ENCODE data around the gene TM9SF4. TPM values are rescaled to one million over a fixed set of nuclear protein-coding genes. Genes with fewer than 3 reads are reported as not detected.
A peak's percentile ranks its signal among the peaks of the same experiment; 100 is the strongest.

The TM9SF4 gene
- total RNA-seq, 1 experiment from 2014 or later = 67.8 TPM

DNA sequence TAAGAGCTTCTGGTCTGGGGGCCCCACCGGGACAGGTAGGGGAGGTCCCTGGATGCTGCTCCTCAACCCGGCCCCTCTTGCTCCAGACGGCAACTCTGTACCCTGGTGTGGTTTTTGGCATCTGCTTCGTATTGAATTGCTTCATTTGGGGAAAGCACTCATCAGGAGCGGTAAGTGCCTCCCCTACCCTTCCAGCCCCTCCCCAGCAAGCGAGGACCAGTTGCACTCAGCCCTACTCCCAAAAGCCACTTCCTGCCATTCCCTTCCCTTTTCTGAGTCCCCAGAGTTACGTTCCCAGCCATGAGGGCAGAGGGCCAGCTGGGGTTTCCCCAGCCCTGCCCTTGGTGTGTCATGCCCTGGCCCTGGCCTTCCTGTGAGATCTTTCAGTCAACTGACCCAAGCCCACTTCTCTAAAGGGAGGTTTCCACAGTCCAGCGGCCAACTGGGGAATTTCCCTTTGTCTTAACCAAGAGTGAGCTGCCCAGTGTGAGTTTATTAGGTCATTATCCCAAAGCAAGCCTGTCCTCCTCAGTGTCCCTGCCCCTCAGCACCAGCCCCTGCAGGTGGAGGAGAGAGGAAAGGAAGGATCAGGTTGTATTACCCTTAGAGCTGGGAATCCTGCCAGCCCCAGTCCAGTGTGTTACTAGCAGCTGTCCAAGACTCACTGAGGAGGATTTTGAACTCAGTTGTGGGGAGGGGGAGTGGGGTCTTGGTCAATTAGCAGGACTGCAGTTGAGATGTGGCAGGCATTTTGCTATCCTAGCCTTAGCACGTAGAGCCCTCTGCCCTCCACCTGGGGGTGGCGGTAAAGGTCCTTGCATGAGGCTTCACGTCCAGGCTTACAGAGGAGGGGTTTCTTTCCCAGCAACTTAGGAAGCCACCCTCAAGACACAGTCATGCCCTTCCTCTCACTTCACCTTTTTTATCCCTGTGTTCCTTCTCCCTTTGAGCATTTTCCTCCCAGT is 45.8 kb downstream of the TM9SF4 start:
- intact Hi-C loops (cut with micrococcal nuclease; ENCODE audit: unreplicated experiment) = loop anchor here (2.0 to 5.0 kb wide), 2 partner anchors 367 to 498 kb away; no protein-coding TSS in a partner anchor
- TF ChIP-seq, protein P1, sequence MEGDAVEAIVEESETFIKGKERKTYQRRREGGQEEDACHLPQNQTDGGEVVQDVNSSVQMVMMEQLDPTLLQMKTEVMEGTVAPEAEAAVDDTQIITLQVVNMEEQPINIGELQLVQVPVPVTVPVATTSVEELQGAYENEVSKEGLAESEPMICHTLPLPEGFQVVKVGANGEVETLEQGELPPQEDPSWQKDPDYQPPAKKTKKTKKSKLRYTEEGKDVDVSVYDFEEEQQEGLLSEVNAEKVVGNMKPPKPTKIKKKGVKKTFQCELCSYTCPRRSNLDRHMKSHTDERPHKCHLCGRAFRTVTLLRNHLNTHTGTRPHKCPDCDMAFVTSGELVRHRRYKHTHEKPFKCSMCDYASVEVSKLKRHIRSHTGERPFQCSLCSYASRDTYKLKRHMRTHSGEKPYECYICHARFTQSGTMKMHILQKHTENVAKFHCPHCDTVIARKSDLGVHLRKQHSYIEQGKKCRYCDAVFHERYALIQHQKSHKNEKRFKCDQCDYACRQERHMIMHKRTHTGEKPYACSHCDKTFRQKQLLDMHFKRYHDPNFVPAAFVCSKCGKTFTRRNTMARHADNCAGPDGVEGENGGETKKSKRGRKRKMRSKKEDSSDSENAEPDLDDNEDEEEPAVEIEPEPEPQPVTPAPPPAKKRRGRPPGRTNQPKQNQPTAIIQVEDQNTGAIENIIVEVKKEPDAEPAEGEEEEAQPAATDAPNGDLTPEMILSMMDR (conservative IDR thresholded peaks at IDR 0.05) = no peak
- no peak for TF ChIP-seq EZH2 (IDR thresholded peaks at IDR 0.05; ENCODE audit: low read depth)
- H3K79me2 ChIP-seq (ENCODE audit: low read depth) = no peaks in the 10 kb centered on the region
- H3K27ac ChIP-seq = peak overlapping the region; percentile 29; the same call in 1 of the 2 replicates
- H3K9me2 ChIP-seq (ENCODE audit: insufficient read depth) = no peaks in the 10 kb centered on the region
- ChIA-PET CTCF (no interaction called here), POLR2A (ENCODE audit: unreplicated experiment) (interaction anchor here (0.6 kb wide), 1 partner anchor 290 kb away, joined by 6 read pairs; no protein-coding TSS in a partner anchor)
- H3K36me3 ChIP-seq (ENCODE audit: low read depth) = peaks cover 13% of the 10 kb centered on the region; the same call in 1 of the 2 replicates
- no peaks in the 10 kb centered on the region for H3K27me3 ChIP-seq (ENCODE audit: insufficient read depth, low read depth)
- no peaks in the 10 kb centered on the region for H3K9me3 ChIP-seq (ENCODE audit: insufficient read depth, low read depth)
- no peaks in the 10 kb centered on the region for H3K4me1 ChIP-seq (replicated peaks; ENCODE audit: insufficient read depth)
- H3K4me2 ChIP-seq = no peak overlapping the region
- DNase-seq = peak in 1 of 2 experiments; percentile 68
- no peak overlapping the region for H2AFZ ChIP-seq
- no TSS peak for BruUV-seq (replicated peaks)
- peaks cover 7% of the 10 kb centered on the region; the same call in 1 of the 2 replicates for H3F3A ChIP-seq (ENCODE audit: insufficient read depth, low read depth)
- no peaks in the 10 kb centered on the region for H4K20me1 ChIP-seq (ENCODE audit: insufficient read depth)
- no peak overlapping the region for H3K4me3 ChIP-seq

DNA sequence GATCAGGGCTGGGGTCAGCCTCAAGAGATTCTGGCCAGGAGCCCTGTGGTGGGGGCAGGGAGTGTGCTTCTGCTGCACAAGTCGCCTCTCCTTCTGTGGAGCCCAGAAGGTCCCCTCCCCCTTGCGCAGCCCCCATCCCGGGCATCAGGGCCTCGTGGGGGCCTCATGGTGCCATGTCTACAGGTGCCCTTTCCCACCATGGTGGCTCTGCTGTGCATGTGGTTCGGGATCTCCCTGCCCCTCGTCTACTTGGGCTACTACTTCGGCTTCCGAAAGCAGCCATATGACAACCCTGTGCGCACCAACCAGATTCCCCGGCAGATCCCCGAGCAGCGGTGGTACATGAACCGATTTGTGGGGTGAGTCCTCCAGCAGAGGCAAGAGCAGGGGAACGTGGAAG is 48.1 kb downstream of the TM9SF4 start:
- Histone ChIP-seq H3K36me3 (ENCODE audit: low read depth) (peaks cover 24% of the 10 kb centered on the region), H3K9me3 (ENCODE audit: insufficient read depth, low read depth) (no peaks in the 10 kb centered on the region), H3K4me2 (no peak overlapping the region), H3K27me3 (ENCODE audit: insufficient read depth, low read depth) (no peaks in the 10 kb centered on the region), H3K4me1 (replicated peaks; ENCODE audit: insufficient read depth) (no peaks in the 10 kb centered on the region), H3K27ac (no peak overlapping the region), H3F3A (ENCODE audit: insufficient read depth, low read depth) (peaks cover 7% of the 10 kb centered on the region; the same call in 1 of the 2 replicates), H2AFZ (no peak overlapping the region), H4K20me1 (ENCODE audit: insufficient read depth) (no peaks in the 10 kb centered on the region), H3K4me3 (no peak overlapping the region), H3K79me2 (ENCODE audit: low read depth) (no peaks in the 10 kb centered on the region), H3K9me2 (ENCODE audit: insufficient read depth) (no peaks in the 10 kb centered on the region)
- BruUV-seq (replicated peaks) = no TSS peak
- intact Hi-C loops (cut with micrococcal nuclease; ENCODE audit: unreplicated experiment) = loop anchor here (5.0 kb wide), 1 partner anchor 365 kb away; no protein-coding TSS in a partner anchor
- ChIA-PET CTCF (no interaction called here), POLR2A (ENCODE audit: unreplicated experiment) (no interaction called here)
- TF ChIP-seq, protein P1 (conservative IDR thresholded peaks at IDR 0.05) = no peak
- no peak for TF ChIP-seq EZH2 (IDR thresholded peaks at IDR 0.05; ENCODE audit: low read depth)
- DNase-seq = no peak

DNA sequence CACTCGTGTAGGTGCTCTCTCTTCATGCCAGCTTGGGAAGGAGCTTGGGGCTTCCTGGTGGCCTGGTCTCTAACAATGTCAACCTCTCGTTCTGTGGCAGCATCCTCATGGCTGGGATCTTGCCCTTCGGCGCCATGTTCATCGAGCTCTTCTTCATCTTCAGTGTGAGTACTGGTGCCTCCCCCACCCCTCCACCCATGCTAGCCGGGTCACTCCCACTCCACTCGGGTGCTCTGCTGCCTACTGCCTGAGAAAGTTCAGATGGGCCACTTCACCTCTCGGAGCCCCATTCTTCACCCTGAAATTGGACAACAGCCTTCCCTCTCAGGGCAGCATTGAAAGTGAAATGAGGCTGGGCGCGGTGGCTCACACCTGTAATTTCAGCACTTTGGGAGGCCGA is 48.8 kb downstream of the TM9SF4 start:
- no peak overlapping the region for H3K27ac ChIP-seq
- H3K4me3 ChIP-seq = no peak overlapping the region
- POLR2A ChIA-PET (ENCODE audit: unreplicated experiment) = no interaction called here
- intact Hi-C loops (cut with micrococcal nuclease; ENCODE audit: unreplicated experiment) = loop anchor here (5.0 kb wide), 1 partner anchor 364 kb away; no protein-coding TSS in a partner anchor
- H3K9me2 ChIP-seq (ENCODE audit: insufficient read depth) = no peaks in the 10 kb centered on the region
- peaks cover 25% of the 10 kb centered on the region for H3K36me3 ChIP-seq (ENCODE audit: low read depth)
- H2AFZ ChIP-seq = no peak overlapping the region
- H4K20me1 ChIP-seq (ENCODE audit: insufficient read depth) = no peaks in the 10 kb centered on the region
- DNase-seq = no peak
- no peaks in the 10 kb centered on the region for H3K27me3 ChIP-seq (ENCODE audit: insufficient read depth, low read depth)
- CTCF ChIA-PET = no interaction called here
- H3K79me2 ChIP-seq (ENCODE audit: low read depth) = no peaks in the 10 kb centered on the region
- no peak overlapping the region for H3K4me2 ChIP-seq
- H3K4me1 ChIP-seq (replicated peaks; ENCODE audit: insufficient read depth) = no peaks in the 10 kb centered on the region
- TF ChIP-seq, protein P1 (conservative IDR thresholded peaks at IDR 0.05) = no peak
- BruUV-seq (replicated peaks) = no TSS peak
- no peaks in the 10 kb centered on the region for H3K9me3 ChIP-seq (ENCODE audit: insufficient read depth, low read depth)
- peaks cover 7% of the 10 kb centered on the region; the same call in 1 of the 2 replicates for H3F3A ChIP-seq (ENCODE audit: insufficient read depth, low read depth)
